DND-41 (cell line): Measurements from ENCODE around the gene APOL6.

Source experiments
- EZH2 ChIP-seq: IDR thresholded peaks from 3 replicates; pipeline ENCODE4 v1.6.1; 2012; ENCODE audit warnings: borderline replicate concordance, low read depth, mild to moderate bottlenecking, moderate library complexity, low read length, inconsistent platforms; ENCODE audit not compliant: severe bottlenecking
- TF ChIP-seq, protein P1 (sequence below): IDR thresholded peaks from 2 replicates; pipeline ENCODE4 v1.5.1; 2012; ENCODE audit warnings: borderline replicate concordance, low read length, moderate library complexity, mild to moderate bottlenecking; ENCODE audit not compliant: poor library complexity, severe bottlenecking; ENCODE audit errors: extremely low read depth

DNA sequence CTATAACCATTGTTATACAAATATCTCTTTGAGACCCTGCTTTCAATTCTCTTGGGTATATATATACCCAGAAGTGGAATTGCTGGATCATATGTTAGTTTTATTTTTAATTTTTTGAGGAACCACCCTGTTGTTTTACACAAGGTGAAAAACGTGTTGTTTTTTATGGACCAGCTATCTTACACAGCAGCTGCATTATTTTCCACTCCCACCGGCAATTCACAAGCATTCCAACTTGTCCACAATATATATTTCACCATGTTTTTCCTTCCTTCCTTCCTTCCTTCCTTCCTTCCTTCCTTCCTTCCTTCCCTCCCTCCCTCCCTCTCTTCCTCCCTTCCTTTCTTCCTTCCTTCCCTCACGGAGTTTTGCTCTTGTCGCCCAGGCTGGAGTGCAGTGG lies 63.1 kb downstream of the APOL6 start:
- TF ChIP-seq, protein P1, sequence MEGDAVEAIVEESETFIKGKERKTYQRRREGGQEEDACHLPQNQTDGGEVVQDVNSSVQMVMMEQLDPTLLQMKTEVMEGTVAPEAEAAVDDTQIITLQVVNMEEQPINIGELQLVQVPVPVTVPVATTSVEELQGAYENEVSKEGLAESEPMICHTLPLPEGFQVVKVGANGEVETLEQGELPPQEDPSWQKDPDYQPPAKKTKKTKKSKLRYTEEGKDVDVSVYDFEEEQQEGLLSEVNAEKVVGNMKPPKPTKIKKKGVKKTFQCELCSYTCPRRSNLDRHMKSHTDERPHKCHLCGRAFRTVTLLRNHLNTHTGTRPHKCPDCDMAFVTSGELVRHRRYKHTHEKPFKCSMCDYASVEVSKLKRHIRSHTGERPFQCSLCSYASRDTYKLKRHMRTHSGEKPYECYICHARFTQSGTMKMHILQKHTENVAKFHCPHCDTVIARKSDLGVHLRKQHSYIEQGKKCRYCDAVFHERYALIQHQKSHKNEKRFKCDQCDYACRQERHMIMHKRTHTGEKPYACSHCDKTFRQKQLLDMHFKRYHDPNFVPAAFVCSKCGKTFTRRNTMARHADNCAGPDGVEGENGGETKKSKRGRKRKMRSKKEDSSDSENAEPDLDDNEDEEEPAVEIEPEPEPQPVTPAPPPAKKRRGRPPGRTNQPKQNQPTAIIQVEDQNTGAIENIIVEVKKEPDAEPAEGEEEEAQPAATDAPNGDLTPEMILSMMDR = no peak
- TF ChIP-seq EZH2 = no peak
